Suprapubic skin (tissue), 4 donors: ENCODE results near the gene CADM2. TPM values are rescaled to one million over a fixed set of nuclear protein-coding genes. Genes with fewer than 3 reads are reported as not detected.

ENCODE experiments used
- DNase-seq, 2 donors: peaks; one replicate each; pipeline ENCODE4 v3.0.0-alpha.2; 2019; ENCODE audit warnings: low spot score in 2 of 2
- H3K27ac ChIP-seq: fragments of 200-600 bp; sonication (generic); one replicate; pipeline ENCODE4 v1.5.1; 2019
- H3K27me3 ChIP-seq: fragments of 200-600 bp; sonication (generic); one replicate; pipeline ENCODE4 v1.5.1; 2019
- H3K36me3 ChIP-seq: fragments of 200-600 bp; sonication (generic); one replicate; pipeline ENCODE4 v1.5.1; 2019
- H3K4me1 ChIP-seq: fragments of 200-600 bp; sonication (generic); one replicate; pipeline ENCODE4 v1.5.1; 2019
- H3K4me3 ChIP-seq: fragments of 200-600 bp; sonication (generic); one replicate; pipeline ENCODE4 v1.5.1; 2019; ENCODE audit warnings: mild to moderate bottlenecking
- H3K9me3 ChIP-seq: fragments of 200-600 bp; sonication (generic); one replicate; pipeline ENCODE4 v1.5.1; 2019
- EP300 ChIP-seq: sonication (generic); formaldehyde crosslinking; IDR thresholded peaks from one replicate; pipeline ENCODE4 v1.6.1; 2017; ENCODE audit warnings: antibody characterized with exemption
- POLR2A ChIP-seq, 2 donors: fragments of 450-650 bp; IDR thresholded peaks; one replicate each; pipeline ENCODE4 v1.6.1; 2017; ENCODE audit warnings: antibody characterized with exemption in 2 of 2, mild to moderate bottlenecking in 2 of 2, moderate library complexity in 2 of 2
- POLR2AphosphoS5 ChIP-seq, 3 donors: sonication (generic); formaldehyde crosslinking; IDR thresholded peaks; one replicate each; pipeline ENCODE4 v1.6.1; 2017; ENCODE audit warnings: antibody characterized with exemption in 3 of 3
- WGBS: methylation state at CpG from one replicate; pipeline ENCODE4 v1.1.5; 2018; 5-methylcytosine and 5-hydroxymethylcytosine counted together
- total RNA-seq, 4 donors: library from RNA; depleted of rRNA; stranded (reverse); fragments of >200 nt; gene quantifications; one replicate each; pipeline ENCODE4 v1.1.0, GENCODE V29; 2016
- TF ChIP-seq, protein P1 (sequence below), 2 donors: fragments of 200-600 bp in 1 of 2; fragments of 450-650 bp in 1 of 2; sonication (generic) in 1 of 2; IDR thresholded peaks; one replicate each; pipeline ENCODE4 v1.5.1; 2016 to 2019; ENCODE audit warnings: antibody characterized with exemption in 2 of 2, mild to moderate bottlenecking in 1 of 2, moderate library complexity in 1 of 2

Gene CADM2
- total RNA-seq, 4 donors from 2014 or later, result 0.68 to 2.8 (median 1.4) TPM

DNA sequence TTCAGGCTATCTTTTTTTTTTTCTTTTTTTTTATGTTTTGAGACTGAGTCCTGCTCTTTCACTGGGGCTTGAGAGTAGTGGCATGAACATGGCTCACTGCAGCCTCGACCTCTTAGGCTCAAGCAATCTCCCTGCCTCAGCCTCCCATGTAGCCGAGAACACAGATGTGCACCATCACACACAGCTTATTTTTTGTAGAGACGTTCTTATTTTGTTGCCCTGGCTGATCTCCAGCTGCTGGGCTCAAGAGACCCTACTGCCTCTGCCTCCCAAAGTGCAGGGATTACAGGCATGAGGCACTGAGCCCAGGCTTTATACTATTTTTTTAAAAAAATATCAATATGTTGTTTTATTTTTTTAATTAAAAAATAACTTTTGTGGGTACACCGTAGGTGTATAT is 467.3 kb downstream of the CADM2 start:
- H3K9me3 ChIP-seq, result peaks cover 3% of the 10 kb centered on the region
- WGBS, result 59% methylated on average over 4 of the region's 4 CpGs
- H3K36me3 ChIP-seq, result no peaks in the 10 kb centered on the region
- no peak overlapping the region for H3K27ac ChIP-seq
- TF ChIP-seq, protein P1, sequence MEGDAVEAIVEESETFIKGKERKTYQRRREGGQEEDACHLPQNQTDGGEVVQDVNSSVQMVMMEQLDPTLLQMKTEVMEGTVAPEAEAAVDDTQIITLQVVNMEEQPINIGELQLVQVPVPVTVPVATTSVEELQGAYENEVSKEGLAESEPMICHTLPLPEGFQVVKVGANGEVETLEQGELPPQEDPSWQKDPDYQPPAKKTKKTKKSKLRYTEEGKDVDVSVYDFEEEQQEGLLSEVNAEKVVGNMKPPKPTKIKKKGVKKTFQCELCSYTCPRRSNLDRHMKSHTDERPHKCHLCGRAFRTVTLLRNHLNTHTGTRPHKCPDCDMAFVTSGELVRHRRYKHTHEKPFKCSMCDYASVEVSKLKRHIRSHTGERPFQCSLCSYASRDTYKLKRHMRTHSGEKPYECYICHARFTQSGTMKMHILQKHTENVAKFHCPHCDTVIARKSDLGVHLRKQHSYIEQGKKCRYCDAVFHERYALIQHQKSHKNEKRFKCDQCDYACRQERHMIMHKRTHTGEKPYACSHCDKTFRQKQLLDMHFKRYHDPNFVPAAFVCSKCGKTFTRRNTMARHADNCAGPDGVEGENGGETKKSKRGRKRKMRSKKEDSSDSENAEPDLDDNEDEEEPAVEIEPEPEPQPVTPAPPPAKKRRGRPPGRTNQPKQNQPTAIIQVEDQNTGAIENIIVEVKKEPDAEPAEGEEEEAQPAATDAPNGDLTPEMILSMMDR (IDR thresholded peaks at IDR 0.05), result no peak
- TF ChIP-seq POLR2AphosphoS5 (IDR thresholded peaks at IDR 0.05) (no peak), POLR2A (IDR thresholded peaks at IDR 0.05) (no peak), EP300 (no peak)
- DNase-seq, result no peak
- no peak overlapping the region for H3K4me3 ChIP-seq
- H3K4me1 ChIP-seq, result no peaks in the 10 kb centered on the region
- H3K27me3 ChIP-seq, result no peaks in the 10 kb centered on the region

DNA sequence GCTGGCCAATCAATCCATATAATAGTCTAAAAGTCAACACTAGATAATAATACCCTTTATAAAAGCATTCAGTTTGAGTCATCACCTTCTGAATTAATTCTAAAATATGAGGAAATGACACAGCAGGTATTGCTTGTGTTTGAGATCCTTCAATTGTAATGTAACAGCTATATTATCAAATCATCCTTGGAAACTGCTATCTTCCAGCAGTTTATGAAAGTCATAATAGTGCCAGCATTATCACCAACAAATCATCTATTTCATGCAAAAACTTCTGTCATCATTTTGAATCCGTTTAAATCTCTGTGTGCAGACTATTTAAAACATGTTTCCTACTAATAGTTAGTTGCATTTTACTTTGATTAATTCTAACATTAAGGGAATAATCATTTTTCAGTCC is 468.7 kb downstream of the CADM2 start:
- 45% methylated on average over 1 of the region's 1 CpG for WGBS

DNA sequence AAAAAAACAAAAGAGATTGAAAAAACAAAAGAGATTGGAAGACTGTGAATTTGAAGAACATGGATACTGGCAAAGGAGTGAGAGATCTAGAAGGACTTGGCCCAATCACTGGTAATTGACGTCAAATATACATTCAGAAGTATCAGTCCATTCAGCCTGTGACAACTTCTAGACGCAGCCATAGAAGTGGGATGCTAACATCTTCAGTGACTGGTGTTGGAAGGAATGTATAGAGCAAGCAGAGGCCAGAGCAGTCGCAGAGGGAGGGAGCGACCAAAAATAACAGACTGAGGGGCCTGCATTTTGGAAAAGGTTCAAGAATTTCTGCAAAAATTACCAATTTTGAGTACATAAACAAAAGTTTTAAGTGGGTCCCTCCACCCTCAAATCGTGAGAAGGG is 473.3 kb downstream of the CADM2 start:
- H3K27me3 ChIP-seq, result no peaks in the 10 kb centered on the region
- no peak for DNase-seq
- no peak overlapping the region for H3K4me3 ChIP-seq
- WGBS, result 69% methylated on average over 5 of the region's 5 CpGs
- TF ChIP-seq POLR2AphosphoS5 (IDR thresholded peaks at IDR 0.05), result no peak
- H3K4me1 ChIP-seq, result no peaks in the 10 kb centered on the region
- H3K27ac ChIP-seq, result no peak overlapping the region
- H3K36me3 ChIP-seq, result no peaks in the 10 kb centered on the region
- no peaks in the 10 kb centered on the region for H3K9me3 ChIP-seq

More for the DNA sequence above, 468.7 kb downstream of the CADM2 start:
- Histone ChIP-seq H3K27ac (no peak overlapping the region), H3K27me3 (no peaks in the 10 kb centered on the region), H3K9me3 (no peaks in the 10 kb centered on the region), H3K4me3 (no peak overlapping the region), H3K4me1 (no peaks in the 10 kb centered on the region), H3K36me3 (no peaks in the 10 kb centered on the region)
- no peak for DNase-seq
- no peak for TF ChIP-seq EP300
- TF ChIP-seq, protein P1 (IDR thresholded peaks at IDR 0.05), result no peak
- TF ChIP-seq POLR2AphosphoS5 (IDR thresholded peaks at IDR 0.05), result no peak
- no peak for TF ChIP-seq POLR2A (IDR thresholded peaks at IDR 0.05)

DNA sequence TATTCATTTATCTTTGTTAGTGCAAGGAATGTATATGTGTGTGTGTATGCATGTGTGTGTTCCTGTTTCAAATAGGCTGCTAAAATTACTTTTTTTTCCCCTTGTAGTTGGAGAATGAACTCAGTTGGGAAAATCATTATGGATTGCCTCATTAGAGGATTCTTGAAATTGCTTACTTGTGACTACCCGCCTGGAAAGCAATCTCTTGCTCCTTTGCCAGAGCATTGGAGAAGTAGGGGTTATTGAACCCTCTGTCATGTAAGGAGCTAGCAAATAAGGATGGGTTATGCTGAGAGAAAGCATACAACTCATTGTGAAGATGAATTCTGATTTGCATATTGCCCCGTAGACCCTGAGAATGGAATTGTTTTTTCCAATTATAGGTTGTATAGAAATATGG is 474.5 kb downstream of the CADM2 start:
- TF ChIP-seq POLR2AphosphoS5 (IDR thresholded peaks at IDR 0.05) (no peak), EP300 (no peak), POLR2A (IDR thresholded peaks at IDR 0.05) (no peak)
- TF ChIP-seq, protein P1 (IDR thresholded peaks at IDR 0.05), result no peak

DNA sequence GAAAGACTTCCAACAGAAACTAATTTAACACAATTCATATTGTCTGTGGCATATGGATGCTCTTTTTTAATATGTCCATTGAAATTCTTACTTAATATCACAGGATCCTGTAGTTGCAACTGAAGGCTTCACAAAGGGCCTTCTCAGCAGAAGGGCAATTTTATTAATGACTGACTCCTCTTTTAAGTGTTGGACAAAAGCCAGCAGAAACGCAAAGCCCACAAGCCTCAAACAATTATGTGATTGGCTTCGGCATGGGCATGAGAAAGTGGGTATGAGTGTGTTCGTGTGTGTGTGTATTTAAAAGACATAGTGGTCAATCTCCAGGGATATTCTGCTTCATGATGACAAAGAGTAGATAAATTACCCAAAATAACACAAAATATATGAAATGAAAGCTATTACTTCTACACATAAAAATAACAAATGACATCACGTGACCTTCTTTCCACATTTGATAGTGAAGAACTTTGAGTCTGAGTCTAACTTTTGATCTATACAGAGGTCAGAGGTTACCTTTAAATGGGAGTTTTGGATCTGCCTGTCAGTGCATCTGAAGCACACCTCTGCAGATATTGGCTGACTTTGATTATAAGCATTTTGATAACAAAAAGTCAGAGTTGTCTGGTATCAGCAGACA is 496.9 kb downstream of the CADM2 start:
- no peak overlapping the region for H3K4me3 ChIP-seq

More for the DNA sequence above, 474.5 kb downstream of the CADM2 start:
- Histone ChIP-seq H3K27me3 (no peaks in the 10 kb centered on the region), H3K9me3 (no peaks in the 10 kb centered on the region), H3K4me1 (no peaks in the 10 kb centered on the region), H3K36me3 (no peaks in the 10 kb centered on the region), H3K27ac (no peak overlapping the region), H3K4me3 (no peak overlapping the region)
- no peak for DNase-seq
- 61% methylated on average over 2 of the region's 2 CpGs for WGBS

More for the DNA sequence above, 496.9 kb downstream of the CADM2 start:
- no peaks in the 10 kb centered on the region for H3K27me3 ChIP-seq
- no peaks in the 10 kb centered on the region for H3K9me3 ChIP-seq
- H3K27ac ChIP-seq, result no peak overlapping the region
- no peaks in the 10 kb centered on the region for H3K36me3 ChIP-seq
- no peak for DNase-seq
- 65% methylated on average over 4 of the region's 4 CpGs for WGBS
- H3K4me1 ChIP-seq, result no peaks in the 10 kb centered on the region
- TF ChIP-seq EP300 (no peak), POLR2A (IDR thresholded peaks at IDR 0.05) (no peak), POLR2AphosphoS5 (IDR thresholded peaks at IDR 0.05) (no peak)
- TF ChIP-seq, protein P1 (IDR thresholded peaks at IDR 0.05), result no peak
